K562 (cell line): Measurements from ENCODE around the gene IL6R. TPM values are rescaled to one million over a fixed set of nuclear protein-coding genes. Genes with fewer than 3 reads are reported as not detected.

Experiments used
- BCL6 ChIP-seq: fragments of 250-450 bp; sonication (Bioruptor Pico); IDR thresholded peaks from 2 replicates; pipeline ENCODE4 v1.4.0; 2020
- HDAC2 ChIP-seq: fragments of 450-650 bp; IDR thresholded peaks from 2 replicates; pipeline ENCODE4 v1.6.1; 2016; ENCODE audit warnings: mild to moderate bottlenecking
- MYNN ChIP-seq, 2 experiments: sonication (generic); formaldehyde crosslinking in 1 of 2; IDR thresholded peaks; 2 replicates each; pipeline versions ENCODE4 v1.5.0 to v1.6.1; 2016 to 2020; ENCODE audit warnings: antibody characterized with exemption in 1 of 2, missing genetic modification reagents in 1 of 2
- NCOR1 ChIP-seq: fragments of 450-650 bp; IDR thresholded peaks from 2 replicates; pipeline ENCODE4 v1.6.1; 2016; ENCODE audit warnings: mild to moderate bottlenecking, moderate library complexity
- NFYB ChIP-seq: IDR thresholded peaks from 2 replicates; pipeline ENCODE4 v1.6.1; 2011; ENCODE audit warnings: mild to moderate bottlenecking, moderate library complexity; ENCODE audit not compliant: insufficient read length; ENCODE audit errors: extremely low read depth
- NR1H2 ChIP-seq: sonication (generic); formaldehyde crosslinking; IDR thresholded peaks from 2 replicates; pipeline ENCODE4 v1.4.0; 2020; ENCODE audit warnings: mild to moderate bottlenecking, missing genetic modification reagents
- NR2C1 ChIP-seq, 2 experiments: fragments of 450-650 bp; IDR thresholded peaks; 2 replicates each; pipeline ENCODE4 v1.6.1; 2017; ENCODE audit warnings: mild to moderate bottlenecking in 2 of 2, antibody characterized with exemption in 1 of 2, inconsistent platforms in 1 of 2, missing compliant biosample characterization in 1 of 2, missing genetic modification characterization in 1 of 2
- NR4A1 ChIP-seq, 2 experiments: fragments of 250-450 bp in 1 of 2; fragments of 450-650 bp in 1 of 2; sonication (Bioruptor Pico) in 1 of 2; IDR thresholded peaks; 2 replicates each; pipeline versions ENCODE4 v1.4.0 to v1.6.1; 2016 to 2020; ENCODE audit warnings: mild to moderate bottlenecking in 2 of 2, missing compliant biosample characterization in 1 of 2, missing genetic modification characterization in 1 of 2, moderate library complexity in 1 of 2
- PML ChIP-seq: IDR thresholded peaks from 2 replicates; pipeline ENCODE4 v1.6.1; 2012; ENCODE audit warnings: low read length, inconsistent platforms
- POLR2B ChIP-seq: fragments of 450-650 bp; IDR thresholded peaks from 2 replicates; pipeline ENCODE4 v1.6.1; 2018; ENCODE audit warnings: low read depth; ENCODE audit not compliant: partially characterized antibody
- PTRF ChIP-seq: fragments of 450-650 bp; IDR thresholded peaks from 2 replicates; pipeline ENCODE4 v1.6.1; 2016; ENCODE audit warnings: mild to moderate bottlenecking, missing genetic modification characterization, missing compliant biosample characterization
- RBM15 ChIP-seq: fragments of 200-400 bp; formaldehyde crosslinking; IDR thresholded peaks from 2 replicates; pipeline ENCODE4 v1.6.1; 2018; ENCODE audit warnings: mild to moderate bottlenecking, low read length, moderate library complexity; ENCODE audit not compliant: insufficient read depth
- SMAD4 ChIP-seq: fragments of 250-450 bp; sonication (Bioruptor Pico); conservative IDR thresholded peaks from 2 replicates; pipeline ENCODE4 v1.8.0; 2021; ENCODE audit warnings: inconsistent platforms, mild to moderate bottlenecking, moderate library complexity
- SMARCA4 ChIP-seq: fragments of 450-650 bp; IDR thresholded peaks from 2 replicates; pipeline ENCODE4 v1.6.1; 2016
- SOX6 ChIP-seq: fragments of 450-650 bp; IDR thresholded peaks from 2 replicates; pipeline ENCODE4 v1.6.1; 2014; ENCODE audit warnings: mild to moderate bottlenecking
- TAL1 ChIP-seq: fragments of 450-650 bp; IDR thresholded peaks from 2 replicates; pipeline ENCODE4 v1.6.1; 2016; ENCODE audit warnings: mild to moderate bottlenecking
- TCFL5 ChIP-seq: fragments of 250-450 bp; sonication (Bioruptor Pico); conservative IDR thresholded peaks from 2 replicates; pipeline ENCODE4 v1.6.1; 2021; ENCODE audit warnings: mild to moderate bottlenecking, moderate library complexity, matching md5 sums
- YY1 ChIP-seq, 3 experiments: IDR thresholded peaks; 2 replicates each; pipeline ENCODE4 v1.6.1; 2011; ENCODE audit warnings: low read length in 2 of 3, mild to moderate bottlenecking in 2 of 3, moderate library complexity in 2 of 3, borderline replicate concordance in 1 of 3, control low read depth in 1 of 3, low read depth in 1 of 3; ENCODE audit not compliant: insufficient read depth in 3 of 3, insufficient replicate concordance in 2 of 3, control insufficient read depth in 1 of 3, insufficient read length in 1 of 3; ENCODE audit errors: extremely low read depth in 1 of 3
- ZNF316 ChIP-seq: fragments of 450-650 bp; IDR thresholded peaks from 2 replicates; pipeline ENCODE4 v1.6.1; 2016
- ZNF354B ChIP-seq: fragments of 250-450 bp; sonication (Bioruptor Pico); IDR thresholded peaks from 2 replicates; pipeline ENCODE4 v1.4.0; 2020
- ZNF445 ChIP-seq: fragments of 250-450 bp; sonication (Bioruptor Pico); IDR thresholded peaks from 2 replicates; pipeline ENCODE4 v1.4.0; 2020; ENCODE audit warnings: low read depth, mild to moderate bottlenecking, moderate library complexity
- polyA plus RNA-seq, 8 experiments: library from polyadenylated mRNA; depleted of rRNA in 4 of 8; stranded (reverse) in 5 of 8; unstranded in 3 of 8; fragments of >200 nt; fragmentation: Nextera tagmentation in 2 of 8; fragmentation: Illumina TruSeq in 1 of 8; extraction: Ambion mirVana in 2 of 8; extraction: Trizol in 1 of 8; gene quantifications; 2 replicates each; pipeline versions ENCODE4 v1.2.1 to v1.2.3, GENCODE V29; 2011 to 2014; ENCODE audit warnings: inconsistent platforms in 1 of 8, missing spikeins in 1 of 8
- total RNA-seq, 7 experiments: library from RNA; depleted of rRNA in 6 of 7; stranded (reverse); fragments of >200 nt in 6 of 7; fragmentation: Illumina TruSeq in 2 of 7; extraction: Trizol in 2 of 7; gene quantifications; 2 replicates each; pipeline versions ENCODE4 v1.2.1 to v1.2.3, GENCODE V29; 2011 to 2021; ENCODE audit warnings: low replicate concordance in 1 of 7
- TF ChIP-seq, protein P1 (sequence below), 2 experiments: IDR thresholded peaks in 1 of 2; conservative IDR thresholded peaks in 1 of 2; 2 replicates each; pipeline ENCODE4 v1.6.1; 2016; ENCODE audit warnings: low read depth in 2 of 2, mild to moderate bottlenecking in 1 of 2, missing compliant biosample characterization in 1 of 2, missing genetic modification characterization in 1 of 2, moderate library complexity in 1 of 2
- TF ChIP-seq, protein P2 (sequence below): fragments of 450-650 bp; formaldehyde crosslinking; IDR thresholded peaks from 2 replicates; pipeline ENCODE4 v1.4.0; 2022; ENCODE audit warnings: missing genetic modification characterization
- TF ChIP-seq, protein P3 (sequence below): fragments of 250-450 bp; sonication (Bioruptor Pico); IDR thresholded peaks from 2 replicates; pipeline ENCODE4 v1.8.0; 2022; ENCODE audit warnings: moderate library complexity, mild to moderate bottlenecking, inconsistent platforms

IL6R gene
- total and polyA plus RNA-seq, 9 of the 15 experiments (the other 6 are each of a cell fraction or from before 2014, with no cell fraction given) = 0.05 to 1.1 (median 0.11) TPM; not detected in 2

DNA sequence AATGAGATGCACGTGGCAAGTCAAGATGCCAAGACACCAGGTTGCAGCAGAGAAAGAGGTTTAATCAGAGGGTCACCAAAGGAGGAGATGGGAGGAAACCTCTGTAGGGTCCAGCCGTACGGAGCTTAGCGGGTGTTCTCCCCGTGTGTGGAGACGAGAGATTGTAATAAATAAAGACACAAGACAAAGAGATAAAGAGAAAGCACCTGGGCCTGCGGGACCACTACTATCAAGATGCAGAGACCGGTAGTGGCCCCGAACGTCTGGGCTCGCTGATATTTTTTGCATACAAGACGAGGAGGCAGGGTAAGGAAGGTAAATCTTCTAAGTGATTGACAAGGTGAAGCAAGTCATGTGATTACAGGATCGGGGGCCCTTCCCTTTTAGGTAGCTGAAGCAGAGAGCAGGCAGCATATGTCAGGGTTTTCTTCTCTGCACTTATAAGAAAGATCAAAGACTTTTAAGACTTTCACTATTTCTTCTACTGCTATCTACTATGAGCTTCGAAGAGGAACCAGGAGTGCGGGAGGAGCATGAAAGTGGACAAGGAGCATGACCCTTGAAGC, 55.6 kb downstream of the IL6R start (continued):
- TF ChIP-seq, protein P1, sequence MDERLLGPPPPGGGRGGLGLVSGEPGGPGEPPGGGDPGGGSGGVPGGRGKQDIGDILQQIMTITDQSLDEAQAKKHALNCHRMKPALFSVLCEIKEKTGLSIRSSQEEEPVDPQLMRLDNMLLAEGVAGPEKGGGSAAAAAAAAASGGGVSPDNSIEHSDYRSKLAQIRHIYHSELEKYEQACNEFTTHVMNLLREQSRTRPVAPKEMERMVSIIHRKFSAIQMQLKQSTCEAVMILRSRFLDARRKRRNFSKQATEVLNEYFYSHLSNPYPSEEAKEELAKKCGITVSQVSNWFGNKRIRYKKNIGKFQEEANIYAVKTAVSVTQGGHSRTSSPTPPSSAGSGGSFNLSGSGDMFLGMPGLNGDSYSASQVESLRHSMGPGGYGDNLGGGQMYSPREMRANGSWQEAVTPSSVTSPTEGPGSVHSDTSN (CRISPR knock-in tag; IDR thresholded peaks at IDR 0.05; ENCODE audit: low read depth) = no peak
- TF ChIP-seq, protein P1 (tag; conservative IDR thresholded peaks at IDR 0.05; ENCODE audit: low read depth) = 0 out of 2 replicates have a peak, but pooled peaks have one; percentile 25
- TF ChIP-seq SOX6 (peak; percentile 33; the same call in 1 of the 2 replicates), NR2C1 (IDR thresholded peaks at IDR 0.05) (no peak), NR2C1 (tag; IDR thresholded peaks at IDR 0.05) (no peak), PML (no peak), SMAD4 (CRISPR knock-in tag) (peak; percentile 43; the same call in 1 of the 2 replicates), YY1 (IDR thresholded peaks at IDR 0.05; ENCODE audit: borderline replicate concordance in 1 of 3, control insufficient read depth in 1 of 3, extremely low read depth in 1 of 3, insufficient read depth in 3 of 3, insufficient read length in 1 of 3, insufficient replicate concordance in 2 of 3, low read depth in 1 of 3, low read length in 2 of 3) (no peak), PTRF (tag) (no peak), NFYB (no peak), NCOR1 (peak; percentile 62), NR4A1 (CRISPR knock-in tag; IDR thresholded peaks at IDR 0.05) (no peak), NR4A1 (tag; IDR thresholded peaks at IDR 0.05) (no peak), ZNF316 (peak; percentile 43), ZNF445 (CRISPR knock-in tag) (no peak), MYNN (IDR thresholded peaks at IDR 0.05) (no peak), MYNN (CRISPR knock-in tag; IDR thresholded peaks at IDR 0.05) (no peak), SMARCA4 (no peak), TAL1 (peak; percentile 83), NR1H2 (CRISPR knock-in tag) (no peak), POLR2B (no peak), HDAC2 (0 out of 2 replicates have a peak, but pooled peaks have one; percentile 20), BCL6 (no peak), ZNF354B (no peak), RBM15 (no peak), TCFL5 (CRISPR knock-in tag) (no peak)
- TF ChIP-seq, protein P2, sequence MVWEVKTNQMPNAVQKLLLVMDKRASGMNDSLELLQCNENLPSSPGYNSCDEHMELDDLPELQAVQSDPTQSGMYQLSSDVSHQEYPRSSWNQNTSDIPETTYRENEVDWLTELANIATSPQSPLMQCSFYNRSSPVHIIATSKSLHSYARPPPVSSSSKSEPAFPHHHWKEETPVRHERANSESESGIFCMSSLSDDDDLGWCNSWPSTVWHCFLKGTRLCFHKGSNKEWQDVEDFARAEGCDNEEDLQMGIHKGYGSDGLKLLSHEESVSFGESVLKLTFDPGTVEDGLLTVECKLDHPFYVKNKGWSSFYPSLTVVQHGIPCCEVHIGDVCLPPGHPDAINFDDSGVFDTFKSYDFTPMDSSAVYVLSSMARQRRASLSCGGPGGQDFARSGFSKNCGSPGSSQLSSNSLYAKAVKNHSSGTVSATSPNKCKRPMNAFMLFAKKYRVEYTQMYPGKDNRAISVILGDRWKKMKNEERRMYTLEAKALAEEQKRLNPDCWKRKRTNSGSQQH (CRISPR knock-in tag) = no peak
- TF ChIP-seq, protein P3, sequence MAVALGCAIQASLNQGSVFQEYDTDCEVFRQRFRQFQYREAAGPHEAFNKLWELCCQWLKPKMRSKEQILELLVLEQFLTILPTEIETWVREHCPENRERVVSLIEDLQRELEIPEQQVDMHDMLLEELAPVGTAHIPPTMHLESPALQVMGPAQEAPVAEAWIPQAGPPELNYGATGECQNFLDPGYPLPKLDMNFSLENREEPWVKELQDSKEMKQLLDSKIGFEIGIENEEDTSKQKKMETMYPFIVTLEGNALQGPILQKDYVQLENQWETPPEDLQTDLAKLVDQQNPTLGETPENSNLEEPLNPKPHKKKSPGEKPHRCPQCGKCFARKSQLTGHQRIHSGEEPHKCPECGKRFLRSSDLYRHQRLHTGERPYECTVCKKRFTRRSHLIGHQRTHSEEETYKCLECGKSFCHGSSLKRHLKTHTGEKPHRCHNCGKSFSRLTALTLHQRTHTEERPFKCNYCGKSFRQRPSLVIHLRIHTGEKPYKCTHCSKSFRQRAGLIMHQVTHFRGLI (CRISPR knock-in tag) = no peak
